ENCODE data around the gene ATN1. TPM values are rescaled to one million over a fixed set of nuclear protein-coding genes. Genes with fewer than 3 reads are reported as not detected.

The ATN1 gene
- total and polyA plus RNA-seq, 9 of the 15 experiments (the other 6 are each of a cell fraction or from before 2014, with no cell fraction given): 0.15 to 49.8 (median 2.7) TPM

- TF ChIP-seq TCF15 (CRISPR knock-in tag; IDR thresholded peaks at IDR 0.05): no peak
- no peak; the same call in 1 of the 2 replicates for TF ChIP-seq MEF2D (tag; conservative IDR thresholded peaks at IDR 0.05; ENCODE audit: low read depth)
- no peak for TF ChIP-seq SAFB (IDR thresholded peaks at IDR 0.05; ENCODE audit: borderline replicate concordance, low read depth, low read length)
- TF ChIP-seq ZNF253 (CRISPR knock-in tag; conservative IDR thresholded peaks at IDR 0.05): no peak
- 0 out of 2 replicates have a peak, but pooled peaks have one; percentile 47 for TF ChIP-seq ZNF76 (CRISPR knock-in tag; IDR thresholded peaks at IDR 0.05; ENCODE audit: borderline replicate concordance)
- TF ChIP-seq CLOCK (CRISPR knock-in tag; IDR thresholded peaks at IDR 0.05; ENCODE audit: borderline replicate concordance): no peak
- TF ChIP-seq LEF1 (IDR thresholded peaks at IDR 0.05): no peak
- TF ChIP-seq KAT2B (IDR thresholded peaks at IDR 0.05; ENCODE audit: low read depth, low read length): no peak
- no peak for TF ChIP-seq ZBTB26 (CRISPR knock-in tag; IDR thresholded peaks at IDR 0.05)
- no peak for TF ChIP-seq SMARCB1 (IDR thresholded peaks at IDR 0.05; ENCODE audit: insufficient read length, low read depth)
- TF ChIP-seq ZBTB17 (CRISPR knock-in tag; IDR thresholded peaks at IDR 0.05): no peak
- no peak for TF ChIP-seq ID3 (CRISPR knock-in tag; IDR thresholded peaks at IDR 0.05)
- peak; percentile 83 for TF ChIP-seq ID3 (tag; IDR thresholded peaks at IDR 0.05)
- peak; percentile 56; the same call in 1 of the 2 replicates for TF ChIP-seq ZNF395 (CRISPR knock-in tag; IDR thresholded peaks at IDR 0.05)
- no peak for TF ChIP-seq TBL1XR1 (IDR thresholded peaks at IDR 0.05; ENCODE audit: low read length in 2 of 2)
- no peak for TF ChIP-seq HIVEP1 (CRISPR knock-in tag; IDR thresholded peaks at IDR 0.05)
- TF ChIP-seq HDAC8 (tag; IDR thresholded peaks at IDR 0.05): peak; percentile 18; the same call in 1 of the 2 replicates
- TF ChIP-seq PTRF (tag; IDR thresholded peaks at IDR 0.05): peak; percentile 62; the same call in 1 of the 2 replicates
- TF ChIP-seq ZBTB9 (CRISPR knock-in tag; IDR thresholded peaks at IDR 0.05): peak; percentile 56; the same call in 1 of the 2 replicates
- no peak for TF ChIP-seq ZKSCAN3 (CRISPR knock-in tag; IDR thresholded peaks at IDR 0.05)
- no peak for TF ChIP-seq ZFP30 (CRISPR knock-in tag; IDR thresholded peaks at IDR 0.05; ENCODE audit: borderline replicate concordance)
Observed at GRCh38 chr12:6963791-6964413, 36.1 kb downstream of the ATN1 start (continued).

All from K562 (cell line).